Activated CD4-positive, alpha-beta T cell treated with anti-CD3 and anti-CD28 coated beads for 4 hours (primary cell): ENCODE measurements around the gene RSL1D1.
A peak's percentile ranks its signal among the peaks of the same experiment; 100 is the strongest.

Experiments
- DNase-seq, 2 donors: peaks; one replicate each; pipeline ENCODE4 v3.0.0-alpha.2; 2020

RSL1D1 gene

DNA sequence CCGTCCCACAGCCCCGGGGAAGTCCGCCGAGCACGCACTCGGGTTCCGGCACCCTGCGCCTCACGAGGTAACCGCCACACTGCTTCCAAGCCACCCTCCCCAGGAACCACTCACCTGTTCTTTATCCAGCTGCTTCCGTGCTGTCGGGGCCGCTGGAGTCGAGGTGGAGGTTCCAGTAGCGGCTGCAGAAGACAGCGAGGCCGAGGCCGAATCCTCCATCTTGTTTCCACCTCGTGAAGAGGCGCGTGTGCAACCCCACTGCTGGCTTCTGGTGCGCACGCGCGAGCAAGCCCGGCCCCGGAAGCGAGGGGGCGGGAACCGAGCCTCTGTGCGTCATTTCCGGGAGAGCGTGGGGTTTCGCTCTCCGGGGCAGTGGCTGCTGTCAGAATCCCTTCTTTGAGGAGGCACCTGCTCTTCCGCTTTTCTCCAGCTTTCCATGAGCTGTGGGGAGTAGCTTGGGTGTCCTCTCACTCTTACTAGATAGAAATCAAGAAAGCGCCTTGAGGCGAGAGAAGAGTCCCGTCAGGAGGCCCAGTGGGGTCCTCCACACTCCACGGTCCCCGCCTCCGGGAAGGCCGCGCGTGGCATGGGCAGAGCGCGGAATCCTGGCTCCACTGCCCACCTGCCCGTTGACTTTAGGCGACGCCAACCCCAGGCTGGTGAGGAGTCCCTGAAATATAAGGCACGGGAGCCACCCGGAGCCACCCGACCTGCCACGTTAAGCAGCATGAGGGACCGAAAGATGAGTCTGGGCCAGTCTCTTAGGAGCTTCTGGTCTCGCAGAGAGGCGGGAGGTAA is at the start of gene RSL1D1:
Gene RSL1D1 (minus strand): TSS at position 249 of the 798 bp plus-strand sequence. CDS start 30 bp downstream, at position 219.
- DNase-seq: peak; percentile 91 to 92

DNA sequence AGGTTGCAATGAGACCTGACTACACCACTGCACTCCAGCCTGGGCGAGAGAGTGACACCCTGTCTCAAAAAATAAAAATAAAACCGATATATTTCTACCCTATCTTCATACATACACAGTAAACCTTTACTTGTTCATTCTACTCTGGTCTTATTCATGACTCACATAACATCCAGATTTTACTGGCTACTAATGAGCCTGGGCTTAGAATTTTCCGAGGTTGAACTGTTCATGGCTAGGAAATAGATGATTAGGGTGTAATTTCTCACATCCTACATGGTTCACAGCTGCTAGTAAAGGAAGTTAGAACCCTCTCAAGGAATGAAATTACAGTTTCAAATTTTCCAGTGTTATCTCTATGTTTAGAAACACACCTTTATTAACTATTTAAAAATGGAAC is 49.7 kb upstream of the RSL1D1 start:
- DNase-seq: no peak

DNA sequence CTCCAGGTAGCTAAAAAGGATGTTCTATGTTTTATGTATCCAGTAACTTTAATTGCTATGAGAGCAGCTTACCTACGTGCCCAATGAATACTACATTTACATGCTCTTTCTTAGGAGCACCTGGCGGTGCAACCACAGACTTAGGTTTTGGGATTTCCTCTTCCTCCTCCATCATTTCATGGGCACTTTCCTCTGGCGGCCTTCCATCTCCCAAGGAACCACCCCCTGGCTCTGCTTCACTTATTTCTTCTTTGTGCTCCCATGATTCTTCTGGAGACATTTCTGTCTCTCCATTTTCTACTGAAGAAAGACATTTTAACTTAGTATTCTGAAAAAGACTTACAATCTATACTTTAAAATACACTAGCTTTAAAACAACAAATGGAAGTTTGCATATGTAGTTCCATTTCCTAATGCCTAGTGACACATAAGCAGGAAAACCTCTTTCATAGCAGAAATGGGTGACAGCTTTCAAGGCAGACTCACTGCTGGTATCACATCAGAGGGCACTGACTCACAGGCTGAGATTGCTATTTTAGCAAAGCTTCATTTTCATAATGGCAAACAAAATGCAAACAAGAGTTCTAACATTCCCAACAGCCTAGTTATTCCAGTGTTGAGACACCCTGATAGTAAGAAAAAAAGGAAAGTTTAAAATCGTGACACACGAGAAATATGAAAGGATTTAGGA is 45.3 kb upstream of the RSL1D1 start:
- DNase-seq: no peak

DNA sequence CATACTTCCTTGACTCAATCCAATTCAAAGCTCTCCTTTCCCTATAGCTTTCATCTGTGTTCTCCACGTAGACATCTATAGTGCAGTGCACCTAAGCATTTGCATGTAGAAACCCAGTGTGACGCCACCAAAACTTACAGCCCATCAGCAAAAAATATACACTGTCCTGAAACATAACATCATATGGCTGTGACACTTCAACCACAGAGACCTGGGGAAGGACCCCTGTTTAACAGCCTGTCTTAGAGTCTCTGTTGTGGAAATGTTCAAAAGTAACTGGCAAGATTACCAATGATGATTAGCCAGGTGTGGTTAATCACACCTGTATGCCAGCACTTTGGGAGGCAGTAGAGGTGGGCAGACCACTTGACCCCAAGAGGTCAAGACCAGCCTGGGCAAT is 42.2 kb upstream of the RSL1D1 start:
- DNase-seq: no peak

DNA sequence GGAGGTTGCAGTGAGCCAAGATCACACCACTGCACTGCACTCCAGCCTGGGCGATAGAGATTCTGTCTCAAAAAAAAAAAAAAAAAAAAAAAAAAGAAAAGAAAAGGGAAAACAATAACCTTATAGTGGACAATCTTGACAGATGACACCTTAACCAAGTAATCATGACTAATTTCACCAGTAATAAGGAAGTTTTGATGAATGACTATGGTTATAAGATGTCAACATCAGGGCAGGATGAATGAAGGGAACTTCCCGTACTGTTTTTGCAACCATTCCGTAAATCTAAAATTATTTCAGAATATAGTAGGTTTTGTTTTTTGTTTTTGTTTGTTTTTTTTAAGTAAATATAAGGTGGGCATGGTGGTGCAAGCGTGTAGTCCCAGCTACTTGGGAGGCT is 41.4 kb upstream of the RSL1D1 start:
- no peak for DNase-seq

DNA sequence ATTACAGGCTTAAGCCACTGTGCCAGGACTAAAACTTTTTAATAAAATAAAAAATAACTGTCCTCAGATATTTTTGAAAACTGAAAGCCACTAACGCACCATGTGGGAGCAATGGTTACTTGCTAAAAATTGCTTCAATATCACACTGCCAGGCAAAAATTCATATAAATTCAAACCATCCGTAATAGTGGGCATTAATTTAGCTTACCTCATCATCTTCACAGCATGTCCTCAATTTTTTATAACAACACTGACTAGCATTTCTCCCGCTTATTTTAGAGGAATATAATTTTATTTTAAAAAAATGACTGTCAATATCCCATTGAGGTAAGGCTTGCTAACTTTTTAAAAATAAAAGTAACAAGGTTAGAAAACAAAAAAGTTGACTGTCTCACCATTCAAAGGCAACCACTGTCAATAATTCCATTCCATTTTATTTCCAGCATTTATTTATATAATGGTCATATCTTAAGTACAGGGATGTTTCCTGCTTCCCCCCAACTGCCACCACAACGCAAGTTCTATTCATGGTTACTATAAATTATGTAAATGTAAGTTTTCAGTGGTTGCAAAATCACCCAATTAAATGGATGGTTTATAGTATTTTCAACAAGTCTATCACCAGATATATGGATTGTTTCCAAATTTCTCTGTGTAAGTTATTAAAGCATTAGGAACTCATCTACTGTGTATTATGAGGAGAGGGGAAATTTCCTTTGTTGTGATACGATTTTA is 39.1 kb upstream of the RSL1D1 start:
- DNase-seq: no peak

DNA sequence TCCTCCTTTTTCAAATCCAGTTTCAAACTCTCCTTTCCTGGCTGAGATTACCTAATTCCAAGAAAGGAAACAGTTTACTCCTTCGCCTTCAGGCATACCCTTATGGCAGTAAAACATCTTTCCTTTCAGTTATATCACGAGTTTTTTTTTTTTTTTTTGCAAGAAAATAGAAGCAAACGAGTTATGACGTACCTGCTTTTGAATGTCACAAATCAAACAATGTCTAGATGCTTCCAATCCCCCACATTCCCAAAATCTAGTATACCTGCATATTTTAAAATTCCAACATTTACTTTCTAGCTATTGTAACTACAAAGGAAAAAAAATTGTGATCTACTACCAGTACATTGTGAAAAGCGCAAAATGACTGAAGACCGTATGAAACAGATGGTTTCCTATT is 35.5 kb upstream of the RSL1D1 start:
- no peak for DNase-seq

DNA sequence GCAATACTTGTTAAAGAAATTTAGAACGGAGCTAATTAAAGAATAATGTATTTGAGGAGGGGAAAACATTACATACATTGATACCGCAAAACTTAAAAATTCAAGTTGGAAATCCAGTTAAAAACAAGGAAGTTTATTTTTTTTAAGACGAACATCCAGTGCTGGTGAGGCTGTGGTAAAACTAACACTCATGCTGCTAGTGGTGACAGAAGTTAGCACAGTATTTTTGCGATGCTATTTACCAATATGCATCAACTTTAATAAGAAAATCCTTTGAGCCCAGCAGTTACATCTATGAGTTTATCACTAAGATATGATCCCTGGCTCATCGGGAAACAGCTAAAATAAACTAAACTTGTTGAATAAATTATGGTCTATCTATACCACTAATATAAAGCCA is 32.7 kb upstream of the RSL1D1 start:
- no peak for DNase-seq

DNA sequence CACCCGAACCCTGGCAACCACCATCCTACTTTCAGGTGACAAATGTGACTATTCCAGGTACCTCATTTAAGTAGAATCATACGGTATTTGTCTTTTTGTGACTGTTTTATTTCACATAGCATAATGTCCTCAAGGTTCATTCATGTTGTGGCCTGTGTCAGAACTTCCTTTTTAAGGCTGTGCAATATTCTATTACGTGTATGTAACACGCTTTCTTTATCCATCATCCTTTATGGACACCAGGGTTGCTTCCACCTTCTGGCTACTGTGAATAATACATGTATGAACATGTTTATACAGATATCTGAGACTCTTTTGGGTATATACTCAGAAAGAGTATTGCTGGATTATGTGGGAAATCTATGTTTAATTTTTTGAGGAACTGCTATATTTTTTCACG is 28.7 kb upstream of the RSL1D1 start:
- DNase-seq: no peak

DNA sequence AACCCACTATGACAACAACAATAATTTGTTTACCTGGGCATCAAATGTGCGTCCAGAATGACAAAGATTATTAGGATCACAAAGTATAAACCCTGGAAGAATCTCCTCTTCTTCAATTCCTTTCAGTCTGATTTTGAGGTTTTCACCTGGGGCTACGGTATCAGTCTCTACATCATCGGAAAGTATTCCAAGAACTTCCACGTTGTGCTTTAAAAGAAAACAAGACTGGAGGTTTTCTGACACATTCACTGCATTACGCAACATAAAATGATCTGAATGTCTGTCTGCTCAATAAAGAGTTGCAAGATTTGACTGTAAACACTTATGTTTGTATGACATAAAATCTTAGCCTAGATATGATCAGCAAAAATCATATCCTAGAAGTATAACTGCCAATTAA is 26.0 kb upstream of the RSL1D1 start:
- DNase-seq: no peak

DNA sequence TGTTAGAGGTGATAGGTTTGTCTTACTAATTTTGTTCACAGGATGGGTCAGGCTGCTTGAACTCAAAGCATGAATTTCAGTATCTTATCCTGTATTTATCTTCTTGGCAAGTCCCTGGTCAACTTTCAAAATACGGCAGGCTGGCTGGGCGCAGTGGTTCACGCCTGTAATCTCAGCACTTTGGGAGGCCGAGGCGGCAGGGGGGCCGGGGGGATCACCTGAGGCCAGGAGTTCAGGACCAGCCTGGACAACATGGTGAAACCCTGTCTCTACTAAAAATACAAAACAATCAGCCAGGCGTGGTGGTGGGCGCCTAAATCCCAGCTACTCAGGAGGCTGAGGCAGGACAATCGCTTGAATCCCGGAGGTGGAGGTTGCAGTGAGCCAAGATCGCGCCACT is 25.0 kb upstream of the RSL1D1 start:
- DNase-seq: no peak

DNA sequence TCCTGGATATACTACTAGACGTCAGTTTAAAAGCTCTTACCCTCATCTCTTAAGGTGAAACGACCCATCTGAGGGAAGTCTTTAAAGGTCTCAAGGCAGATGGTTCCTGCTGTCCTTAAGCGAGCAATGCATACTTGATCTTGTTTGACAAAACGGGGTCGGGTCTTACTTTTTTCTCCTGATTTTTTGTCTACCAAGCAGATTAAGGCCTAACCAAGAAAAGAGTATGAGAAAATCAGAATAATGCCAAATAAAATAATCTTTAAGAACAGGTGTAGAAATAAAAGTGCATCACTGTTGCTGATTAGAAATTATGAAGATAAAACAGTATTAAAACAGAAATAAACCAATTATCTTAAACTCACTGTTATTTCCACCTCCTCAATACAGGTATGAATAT is 24.4 kb upstream of the RSL1D1 start:
- no peak for DNase-seq

DNA sequence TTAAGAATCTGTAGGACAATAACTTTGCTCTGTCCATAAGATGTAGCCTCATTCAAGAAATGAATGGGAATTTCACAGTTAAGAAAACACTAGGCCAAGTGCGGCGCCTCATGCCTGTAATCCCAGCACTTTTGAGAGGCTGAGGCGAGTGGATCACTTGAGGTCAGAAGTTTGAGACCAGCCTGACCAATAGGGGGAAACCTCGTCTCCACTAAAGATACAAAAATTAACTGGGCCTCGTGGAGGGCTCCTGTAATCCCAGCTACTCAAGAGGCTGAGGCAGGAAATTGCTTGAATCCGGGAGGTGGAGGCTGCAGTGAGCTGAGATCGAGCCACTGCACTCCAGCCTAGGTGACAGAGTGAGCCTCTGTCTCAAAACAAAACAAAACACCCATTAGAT is 19.9 kb upstream of the RSL1D1 start:
- no peak for DNase-seq

DNA sequence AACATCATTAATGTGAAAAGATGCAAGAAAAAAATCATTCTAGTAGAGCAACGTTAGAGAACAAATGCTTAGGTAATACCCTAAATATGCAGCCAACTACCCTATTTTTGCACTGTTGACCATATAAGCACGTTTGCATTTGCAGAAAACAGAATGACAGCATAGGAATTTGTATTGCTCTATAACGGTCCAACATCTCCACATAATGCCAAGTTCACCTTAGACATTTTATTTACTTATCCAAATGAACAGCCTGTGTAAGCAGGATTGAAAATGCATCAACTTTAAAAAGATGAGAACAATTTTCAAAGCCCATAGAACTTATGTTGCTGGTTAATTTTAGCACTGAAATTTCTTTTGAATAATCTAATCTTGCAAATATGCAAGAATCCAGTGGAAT is 19.1 kb upstream of the RSL1D1 start:
- no peak for DNase-seq

DNA sequence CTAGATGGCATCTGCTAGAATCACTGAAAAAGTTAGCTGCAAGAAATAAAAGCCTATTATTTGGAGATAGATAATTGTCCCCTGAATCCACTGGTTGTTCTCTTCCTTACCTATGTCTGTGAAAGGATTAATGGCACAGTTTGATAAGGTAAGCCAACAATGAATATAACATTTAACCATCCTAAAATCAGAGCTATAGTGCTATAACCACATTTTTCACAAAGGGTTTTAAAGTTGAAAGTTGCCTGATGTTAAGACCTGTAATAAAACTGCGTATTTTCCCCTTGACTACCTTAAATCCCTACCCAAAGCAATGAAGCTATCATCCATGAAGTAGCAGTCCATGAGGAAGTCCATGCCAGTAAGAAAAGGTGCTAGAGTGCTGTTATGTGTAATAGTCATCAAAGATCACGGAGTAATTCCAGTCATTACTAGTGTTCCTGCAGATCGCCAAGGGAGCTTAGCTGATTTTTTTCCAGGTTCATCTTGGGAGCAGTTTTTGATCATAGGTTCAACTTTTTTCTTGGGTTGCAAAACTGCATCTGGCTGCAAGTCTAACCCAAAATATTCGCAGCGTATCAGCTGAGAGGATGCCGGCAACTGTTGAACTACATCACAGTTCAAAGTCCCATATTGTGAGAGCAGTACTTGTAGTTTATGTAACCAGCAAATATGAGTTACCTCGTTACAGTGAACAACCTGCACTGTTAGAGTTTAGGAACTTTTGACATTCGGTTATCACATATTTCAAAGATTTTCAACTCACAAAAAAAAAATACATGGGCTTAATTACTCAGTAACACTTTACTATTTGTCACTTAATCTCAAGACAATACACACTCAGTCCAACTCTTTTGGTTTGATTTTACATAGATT is 18.2 kb upstream of the RSL1D1 start:
- DNase-seq: no peak

DNA sequence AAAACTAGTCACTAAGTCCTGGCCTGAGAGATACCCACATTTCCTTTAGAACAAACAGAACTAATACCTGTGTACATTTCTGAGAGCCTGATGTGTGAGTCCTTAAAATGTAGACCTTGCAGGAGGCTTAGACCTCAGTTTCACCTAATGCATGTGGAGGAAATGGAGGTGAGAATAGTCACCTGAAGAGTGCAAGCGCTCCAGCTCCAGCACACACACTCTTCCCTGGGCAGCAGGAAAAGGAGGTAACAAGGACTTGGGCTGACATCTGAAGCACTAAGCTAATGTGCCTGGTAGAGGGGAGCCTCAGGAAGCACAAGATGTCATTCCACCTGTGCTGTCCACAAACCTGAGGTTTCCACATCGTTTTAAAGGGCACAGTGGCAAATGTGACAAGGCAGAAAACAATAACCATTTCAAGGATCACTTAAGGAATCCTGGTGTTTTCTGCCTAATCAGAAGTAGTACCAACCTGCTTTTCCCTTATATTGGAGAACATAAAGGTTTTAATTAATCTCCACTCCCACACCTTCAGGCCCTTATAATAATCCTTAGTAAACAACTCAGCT is 17.2 kb upstream of the RSL1D1 start:
- no peak for DNase-seq

DNA sequence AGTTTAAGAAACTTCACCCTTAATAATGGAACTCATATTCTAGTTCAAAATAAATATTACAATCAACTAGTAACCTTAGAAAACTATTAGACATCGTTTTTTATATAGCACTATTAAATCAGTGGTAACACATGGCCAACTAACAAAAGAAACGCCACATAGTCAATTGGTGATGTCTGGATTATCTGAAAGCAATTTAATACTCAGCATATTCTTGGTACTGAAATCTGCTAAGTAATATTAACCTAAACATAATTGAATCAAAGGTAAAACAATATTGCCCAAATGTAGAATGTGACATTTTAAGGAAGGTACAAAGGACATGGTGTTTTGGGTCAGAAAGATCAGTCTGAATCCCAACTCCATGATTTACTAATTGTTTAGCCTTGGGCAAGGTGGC is 11.1 kb upstream of the RSL1D1 start:
- no peak for DNase-seq

DNA sequence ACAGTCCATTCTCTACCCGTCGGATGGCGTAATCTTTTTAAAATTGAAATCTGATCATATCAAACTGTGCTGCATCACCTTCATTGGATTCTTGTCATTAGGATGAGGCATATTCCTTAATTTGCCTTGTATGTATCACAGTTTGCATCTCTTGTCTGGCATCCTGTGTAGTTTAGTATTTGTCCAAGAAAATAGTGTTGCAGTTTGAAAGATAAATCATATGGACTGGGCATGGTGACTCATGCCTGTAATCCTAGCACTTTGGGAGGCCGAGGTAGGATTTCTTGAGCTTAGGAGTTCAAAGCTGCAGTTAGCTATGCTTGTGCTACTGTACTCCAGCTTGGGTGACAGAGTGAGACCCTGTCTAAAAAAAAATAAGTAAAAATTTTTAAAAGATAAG is 5.8 kb upstream of the RSL1D1 start:
- DNase-seq: no peak

DNA sequence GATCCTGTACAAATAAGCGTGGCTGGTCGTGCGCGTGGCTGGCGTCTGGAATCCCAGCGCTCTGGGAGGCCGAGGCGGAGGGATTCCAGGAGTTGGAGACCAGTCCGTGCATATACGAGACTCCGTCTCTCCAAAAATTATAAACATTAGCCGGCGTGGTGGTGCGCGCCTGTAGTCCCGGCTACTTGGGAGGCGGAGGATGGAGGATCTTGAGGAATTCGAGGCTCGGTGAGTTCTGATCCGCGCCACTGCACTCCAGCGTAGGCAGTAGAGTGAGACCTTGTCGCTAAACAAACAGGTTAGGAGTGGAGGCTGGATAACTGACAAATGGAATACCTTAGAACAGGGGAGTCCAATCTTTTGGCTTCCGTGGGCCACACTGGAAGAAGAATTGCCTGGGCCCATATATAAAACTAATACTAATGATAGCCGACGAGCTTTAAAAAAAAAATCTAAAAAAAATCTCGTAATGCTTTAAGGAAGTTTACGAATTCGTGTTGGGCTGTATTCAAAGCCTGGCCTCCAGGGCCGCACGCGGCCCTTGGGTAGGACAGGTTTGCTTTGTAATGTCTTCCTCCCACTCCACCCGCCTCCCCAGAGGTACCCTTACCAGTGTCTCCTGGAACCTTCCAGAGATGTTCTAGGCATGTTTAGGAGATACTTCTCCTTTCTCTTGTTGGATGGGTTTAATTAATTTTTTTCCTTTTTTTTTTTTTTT is 909 bp upstream of the RSL1D1 start:
- no peak for DNase-seq

DNA sequence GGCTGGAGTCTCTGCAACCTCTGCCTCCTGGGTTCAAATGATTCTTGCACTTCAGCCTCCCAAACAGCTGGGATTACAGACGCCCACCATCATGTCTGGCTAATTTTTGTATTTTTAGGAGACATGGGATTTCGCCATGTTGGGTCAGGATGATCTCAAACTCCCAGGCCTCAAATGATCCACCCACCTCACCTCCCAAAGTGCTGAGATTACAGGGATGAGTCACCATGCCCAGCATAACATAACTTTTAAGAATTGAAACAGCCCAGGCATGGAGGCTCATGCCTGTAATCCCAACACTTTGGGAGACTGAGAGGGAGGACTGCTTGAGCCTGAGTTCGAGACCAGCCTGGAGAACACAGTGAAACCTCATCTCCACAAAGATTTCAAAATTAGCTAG is 2.5 kb downstream of the RSL1D1 start:
- no peak for DNase-seq

DNA sequence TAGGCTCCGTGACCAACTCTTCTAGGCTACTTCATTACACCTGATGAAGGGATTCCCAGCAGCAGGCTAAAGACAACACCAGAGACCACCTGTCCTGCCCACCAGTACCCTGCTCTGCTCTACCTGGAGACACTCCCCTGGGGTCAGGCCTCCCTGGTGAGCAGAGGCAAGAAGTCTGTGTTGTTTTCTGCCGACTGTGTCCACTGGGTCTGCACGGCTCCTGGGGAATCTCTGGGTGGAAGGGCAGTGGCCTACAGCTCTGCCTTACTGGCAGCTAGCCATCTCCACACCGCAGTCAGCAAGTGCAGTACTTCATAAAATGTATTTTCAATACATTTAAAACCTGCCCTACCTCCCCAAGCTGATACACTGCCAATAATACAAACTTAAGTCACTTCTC is 6.8 kb downstream of the RSL1D1 start:
- DNase-seq: no peak

DNA sequence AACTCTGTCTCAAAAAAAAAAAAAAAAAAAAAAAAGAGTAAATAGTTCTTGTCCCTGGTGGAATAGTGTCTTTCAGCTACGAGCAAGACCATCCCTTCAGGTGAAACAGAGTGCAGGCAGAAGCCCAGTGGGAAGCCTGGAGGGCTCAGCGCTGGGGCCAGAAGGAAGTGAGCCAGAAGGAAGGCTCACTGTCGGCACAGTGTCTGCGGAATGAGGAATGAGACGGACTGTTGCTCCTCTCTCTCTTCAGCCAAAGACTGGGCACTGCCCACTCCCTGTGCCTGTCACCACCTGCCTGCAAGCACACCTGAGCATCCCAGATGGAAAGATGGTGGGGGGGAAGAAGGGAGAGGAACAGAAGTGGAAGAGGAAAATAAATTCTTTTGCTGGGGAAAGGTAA is 7.5 kb downstream of the RSL1D1 start:
- DNase-seq: no peak
